ENCODE data around the gene SIRPB1. TPM values are rescaled to one million over a fixed set of nuclear protein-coding genes. Genes with fewer than 3 reads are reported as not detected.
"Not testable (repeated sequence)": the region's sequence is repeated elsewhere in the genome, so short reads cannot be mapped to it uniquely, and the experiment has no call there.

SIRPB1 gene
- total RNA-seq, 1 experiment from 2014 or later = not detected

DNA sequence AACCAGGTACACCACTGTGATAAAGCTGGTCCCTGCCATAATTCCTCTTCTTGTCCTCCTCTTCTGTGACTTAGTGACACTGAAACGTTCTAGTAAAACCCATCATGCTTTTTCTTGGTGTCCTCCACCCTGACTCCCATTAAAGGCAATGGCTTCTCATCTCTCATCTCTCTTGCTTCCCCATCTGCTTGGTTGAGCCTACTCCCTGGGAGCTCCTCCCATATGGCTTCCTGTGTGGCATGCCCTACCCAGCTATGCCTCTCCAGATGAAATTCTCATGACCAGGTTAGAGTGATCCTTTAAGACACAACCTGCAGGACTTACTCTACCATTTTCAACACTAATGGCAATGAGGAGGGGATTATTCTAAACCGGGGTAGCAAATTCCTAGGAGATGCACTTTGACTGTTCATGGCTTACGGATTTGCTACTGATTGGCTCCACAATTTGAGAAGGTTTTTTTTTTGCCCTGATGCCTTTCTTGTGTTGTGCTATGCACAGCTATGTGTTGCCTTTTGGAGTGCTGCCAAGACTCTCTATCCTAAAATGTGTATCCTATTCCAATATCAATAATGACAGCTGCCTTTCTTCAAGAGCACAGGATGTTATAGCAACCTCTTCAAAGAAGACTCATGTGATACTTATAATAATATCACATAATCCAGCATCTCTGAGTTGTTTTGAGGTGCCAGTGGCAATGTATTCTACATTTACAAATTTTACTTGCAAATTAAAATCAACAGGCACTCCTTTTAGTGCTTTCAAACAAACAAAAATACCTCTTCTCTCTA lies 31.7 kb upstream of the SIRPB1 start:
- no peaks in the 10 kb centered on the region for H3K27me3 ChIP-seq (ENCODE audit: control insufficient read depth, insufficient read depth, low read length)
- H3K36me3 ChIP-seq (replicated peaks; ENCODE audit: control insufficient read depth, insufficient read depth, low read length) = no peaks in the 10 kb centered on the region
- no peak overlapping the region for H3K4me3 ChIP-seq (ENCODE audit: insufficient read depth, low read depth, low read length)
- DNase-seq = no peak

DNA sequence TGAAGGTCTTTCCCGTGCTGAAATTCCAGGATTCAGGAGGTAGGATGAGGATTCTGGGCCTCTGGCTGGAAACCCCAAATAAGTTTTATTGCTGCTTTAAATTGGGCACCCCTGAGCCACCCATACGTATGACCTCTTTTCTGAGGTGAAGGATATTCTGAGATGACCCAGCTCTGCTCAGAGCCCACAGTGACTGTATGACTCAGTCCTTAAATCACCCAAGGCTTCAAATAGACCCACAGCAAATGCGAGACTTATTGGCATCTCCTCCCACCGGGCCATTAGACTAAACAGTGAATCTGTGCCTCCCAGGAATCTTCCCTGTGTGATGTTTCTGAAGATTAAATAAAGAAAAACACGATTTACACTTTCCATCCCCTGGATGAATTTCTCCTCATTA lies 28.3 kb upstream of the SIRPB1 start:
- no peaks in the 10 kb centered on the region for H3K27me3 ChIP-seq (ENCODE audit: control insufficient read depth, insufficient read depth, low read length)
- H3K36me3 ChIP-seq (replicated peaks; ENCODE audit: control insufficient read depth, insufficient read depth, low read length) = no peaks in the 10 kb centered on the region
- no peak for DNase-seq
- no peak overlapping the region for H3K4me3 ChIP-seq (ENCODE audit: insufficient read depth, low read depth, low read length)

DNA sequence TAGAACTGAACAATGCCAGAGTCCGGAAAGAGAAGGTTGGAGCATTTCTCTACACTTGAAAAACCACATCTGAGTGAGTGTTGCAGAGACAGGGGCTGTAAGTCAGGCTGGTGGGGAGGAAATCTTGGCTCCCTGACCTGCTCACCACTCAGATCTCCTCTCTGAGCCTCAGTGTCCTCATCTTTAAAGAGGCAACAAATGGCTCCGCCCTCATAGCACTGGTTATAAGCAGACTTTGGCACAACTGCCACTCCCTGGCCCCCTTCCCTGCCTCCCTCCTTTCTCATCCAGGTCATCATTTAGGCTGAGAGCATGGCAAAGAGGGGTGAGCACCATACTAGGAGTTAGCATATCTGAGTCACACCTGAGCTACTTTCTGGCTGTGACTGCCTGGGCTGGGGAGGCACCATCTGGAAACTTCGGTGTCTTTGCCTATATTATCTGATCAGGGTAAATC lies 27.2 kb upstream of the SIRPB1 start:
- H3K4me3 ChIP-seq (ENCODE audit: insufficient read depth, low read depth, low read length) = no peak overlapping the region
- no peaks in the 10 kb centered on the region for H3K27me3 ChIP-seq (ENCODE audit: control insufficient read depth, insufficient read depth, low read length)
- DNase-seq = no peak
- H3K36me3 ChIP-seq (replicated peaks; ENCODE audit: control insufficient read depth, insufficient read depth, low read length) = no peaks in the 10 kb centered on the region

DNA sequence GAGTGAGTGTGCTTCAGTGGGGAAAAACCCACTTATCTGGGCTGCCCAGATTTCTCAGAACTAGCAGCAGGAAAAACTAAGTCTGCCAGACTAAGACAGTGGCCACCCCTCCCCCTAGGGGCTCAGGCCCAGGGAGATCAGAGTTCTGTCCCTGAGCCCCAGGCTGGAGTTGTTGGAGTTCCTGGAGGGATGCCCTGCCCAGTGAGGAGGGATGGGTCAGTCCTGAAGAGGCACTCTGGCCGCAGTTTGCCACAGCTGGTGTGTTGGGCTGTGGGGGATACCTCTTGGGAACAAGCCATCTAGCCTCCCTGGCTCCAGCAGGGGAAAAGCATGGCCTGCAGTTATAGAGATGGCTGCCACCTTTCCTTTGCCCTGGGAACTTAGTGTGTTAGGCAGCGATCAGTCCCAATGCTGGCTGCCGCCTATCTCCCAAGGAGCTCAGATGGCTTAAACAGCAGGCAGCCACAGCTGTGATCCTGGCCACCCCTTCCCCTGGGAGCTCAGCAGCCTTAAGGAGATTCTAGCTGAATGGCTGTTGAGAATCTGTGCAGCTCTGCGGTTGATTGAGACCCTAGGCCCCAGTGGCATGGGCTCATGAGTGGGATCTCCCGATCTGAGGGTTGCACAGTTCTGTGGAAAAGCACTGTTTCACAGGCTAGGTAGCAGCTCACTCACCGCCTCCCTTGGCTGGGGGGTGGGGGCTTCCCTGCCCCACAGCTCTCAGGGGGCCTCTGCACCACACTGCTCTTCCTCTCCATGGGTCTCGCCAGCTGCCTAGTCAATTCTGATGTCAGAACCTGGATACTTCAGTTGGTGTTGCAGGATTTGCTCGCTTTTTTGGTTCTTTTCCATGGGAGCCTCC lies 24.5 kb upstream of the SIRPB1 start:
- Histone ChIP-seq H3K27me3 (ENCODE audit: control insufficient read depth, insufficient read depth, low read length) (no peaks in the 10 kb centered on the region), H3K36me3 (replicated peaks; ENCODE audit: control insufficient read depth, insufficient read depth, low read length) (no peaks in the 10 kb centered on the region), H3K4me3 (ENCODE audit: insufficient read depth, low read depth, low read length) (no peak overlapping the region)
- no peak for DNase-seq

- H3K27me3 ChIP-seq (ENCODE audit: control insufficient read depth, insufficient read depth, low read length); DNase-seq; H3K36me3 ChIP-seq (replicated peaks; ENCODE audit: control insufficient read depth, insufficient read depth, low read length); H3K4me3 ChIP-seq (ENCODE audit: insufficient read depth, low read depth, low read length): not testable (repeated sequence)
Measured at GRCh38 chr20:1638643-1639042, 18.8 kb upstream of the SIRPB1 start.

DNA sequence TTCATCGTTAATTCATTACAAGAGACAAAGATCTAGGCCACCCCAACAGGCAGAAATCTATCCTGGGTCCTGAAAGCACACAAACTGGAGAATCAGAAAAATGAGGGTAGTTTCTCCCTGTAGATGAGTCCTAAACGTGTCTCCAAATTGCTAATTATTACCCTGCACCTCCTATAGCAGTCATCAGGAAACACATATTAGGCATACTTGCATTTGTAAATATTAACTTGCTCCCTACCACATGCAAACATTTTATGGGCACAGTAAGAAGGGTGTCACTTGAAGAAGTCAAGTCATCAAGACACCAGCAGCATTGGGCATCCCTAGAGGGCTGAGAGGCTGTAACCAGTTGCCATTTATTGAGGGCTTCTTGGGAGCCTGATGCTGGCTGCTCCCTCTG lies 17.9 kb upstream of the SIRPB1 start:
- DNase-seq = no peak
- Histone ChIP-seq H3K4me3 (ENCODE audit: insufficient read depth, low read depth, low read length) (no peak overlapping the region), H3K27me3 (ENCODE audit: control insufficient read depth, insufficient read depth, low read length) (no peaks in the 10 kb centered on the region), H3K36me3 (replicated peaks; ENCODE audit: control insufficient read depth, insufficient read depth, low read length) (no peaks in the 10 kb centered on the region)

DNA sequence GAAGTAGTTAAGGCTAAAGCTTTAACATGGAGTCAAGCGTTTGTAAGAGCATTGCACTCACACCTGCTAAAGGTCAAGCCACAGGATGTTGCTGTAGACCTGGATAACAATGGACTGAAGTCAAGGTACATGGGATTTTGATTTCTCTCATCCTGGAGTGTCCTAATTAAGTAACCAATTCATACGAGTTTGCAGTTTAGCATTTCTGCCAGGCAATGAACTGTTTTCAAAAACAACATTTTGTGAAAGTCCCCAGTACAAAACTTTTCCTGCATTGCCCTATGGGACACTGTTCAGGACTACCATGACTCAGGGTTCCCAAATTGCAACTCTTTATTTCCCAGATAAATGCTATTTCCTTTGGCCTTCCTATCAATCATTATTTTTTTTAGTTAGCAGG lies 17.4 kb upstream of the SIRPB1 start:
- no peaks in the 10 kb centered on the region for H3K27me3 ChIP-seq (ENCODE audit: control insufficient read depth, insufficient read depth, low read length)
- H3K4me3 ChIP-seq (ENCODE audit: insufficient read depth, low read depth, low read length) = no peak overlapping the region

GRCh38 chr20:1636621-1637020 lies 16.8 kb upstream of the SIRPB1 start:
- no peak overlapping the region for H3K4me3 ChIP-seq (ENCODE audit: insufficient read depth, low read depth, low read length)
- DNase-seq = peak; percentile 57
- H3K27me3 ChIP-seq (ENCODE audit: control insufficient read depth, insufficient read depth, low read length) = no peaks in the 10 kb centered on the region
- H3K36me3 ChIP-seq (replicated peaks; ENCODE audit: control insufficient read depth, insufficient read depth, low read length) = no peaks in the 10 kb centered on the region

More for the DNA sequence above, 17.4 kb upstream of the SIRPB1 start:
- no peaks in the 10 kb centered on the region for H3K36me3 ChIP-seq (replicated peaks; ENCODE audit: control insufficient read depth, insufficient read depth, low read length)
- no peak for DNase-seq

GRCh38 chr20:1635291-1635979 lies 15.6 kb upstream of the SIRPB1 start:
- no peak for DNase-seq

GRCh38 chr20:1633535-1633934 lies 13.7 kb upstream of the SIRPB1 start:
- no peak for DNase-seq
- H3K36me3 ChIP-seq (replicated peaks; ENCODE audit: control insufficient read depth, insufficient read depth, low read length) = no peaks in the 10 kb centered on the region
- H3K27me3 ChIP-seq (ENCODE audit: control insufficient read depth, insufficient read depth, low read length) = no peaks in the 10 kb centered on the region
- no peak overlapping the region for H3K4me3 ChIP-seq (ENCODE audit: insufficient read depth, low read depth, low read length)

More at GRCh38 chr20:1635291-1635979, 15.6 kb upstream of the SIRPB1 start:
- no peaks in the 10 kb centered on the region for H3K36me3 ChIP-seq (replicated peaks; ENCODE audit: control insufficient read depth, insufficient read depth, low read length)
- H3K4me3 ChIP-seq (ENCODE audit: insufficient read depth, low read depth, low read length) = no peak overlapping the region
- no peaks in the 10 kb centered on the region for H3K27me3 ChIP-seq (ENCODE audit: control insufficient read depth, insufficient read depth, low read length)

- Histone ChIP-seq H3K27me3 (ENCODE audit: control insufficient read depth, insufficient read depth, low read length) (no peaks in the 10 kb centered on the region), H3K4me3 (ENCODE audit: insufficient read depth, low read depth, low read length) (no peak overlapping the region), H3K36me3 (replicated peaks; ENCODE audit: control insufficient read depth, insufficient read depth, low read length) (no peaks in the 10 kb centered on the region)
- DNase-seq = no peak
Measured at GRCh38 chr20:1632178-1632577, 12.4 kb upstream of the SIRPB1 start.

GRCh38 chr20:1631309-1632151 lies 11.7 kb upstream of the SIRPB1 start:
- no peak overlapping the region for H3K4me3 ChIP-seq (ENCODE audit: insufficient read depth, low read depth, low read length)
- no peaks in the 10 kb centered on the region for H3K27me3 ChIP-seq (ENCODE audit: control insufficient read depth, insufficient read depth, low read length)
- peak; percentile 52 for DNase-seq
- H3K36me3 ChIP-seq (replicated peaks; ENCODE audit: control insufficient read depth, insufficient read depth, low read length) = no peaks in the 10 kb centered on the region

- Histone ChIP-seq H3K36me3 (replicated peaks; ENCODE audit: control insufficient read depth, insufficient read depth, low read length) (no peaks in the 10 kb centered on the region), H3K27me3 (ENCODE audit: control insufficient read depth, insufficient read depth, low read length) (no peaks in the 10 kb centered on the region), H3K4me3 (ENCODE audit: insufficient read depth, low read depth, low read length) (no peak overlapping the region)
- no peak for DNase-seq
Measured at GRCh38 chr20:1630186-1630585, 10.4 kb upstream of the SIRPB1 start.

DNA sequence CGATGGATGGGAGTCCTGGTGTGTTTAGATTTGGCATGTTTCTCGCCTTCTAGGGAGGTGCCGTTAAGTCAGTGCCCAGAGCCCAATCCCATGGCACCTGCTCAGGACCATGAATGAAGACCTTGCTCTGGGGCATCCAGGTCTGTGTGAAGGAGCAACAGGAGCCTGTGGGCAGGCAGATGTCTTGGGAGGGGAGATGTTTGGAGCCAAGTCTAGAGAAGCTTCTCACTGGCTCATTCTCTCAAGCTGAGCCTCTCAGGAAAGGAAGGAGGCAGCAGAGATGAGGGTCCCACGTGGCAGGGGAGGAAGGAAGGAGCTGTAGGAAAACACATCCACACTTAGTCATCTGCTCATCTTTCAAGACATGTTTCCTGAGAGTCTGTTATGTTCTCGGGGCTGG lies 9.5 kb upstream of the SIRPB1 start:
- no peak for DNase-seq
- H3K27me3 ChIP-seq (ENCODE audit: control insufficient read depth, insufficient read depth, low read length) = no peaks in the 10 kb centered on the region
- H3K36me3 ChIP-seq (replicated peaks; ENCODE audit: control insufficient read depth, insufficient read depth, low read length) = no peaks in the 10 kb centered on the region
- H3K4me3 ChIP-seq (ENCODE audit: insufficient read depth, low read depth, low read length) = no peak overlapping the region
